MM.1S (cell line): ENCODE measurements around the gene IZUMO3.

Source experiments
- EZH2 ChIP-seq: fragments of 300-600 bp; sonication (generic); optimal IDR thresholded peaks from 2 replicates; pipeline ENCODE3; 2017; ENCODE audit warnings: low read depth, mild to moderate bottlenecking, antibody characterized with exemption, low read length, mixed read lengths
- EZH2phosphoT487 ChIP-seq: fragments of 300-600 bp; sonication (generic); IDR thresholded peaks from 2 replicates; pipeline ENCODE4 v1.6.1; 2018; ENCODE audit warnings: antibody characterized with exemption, low read length
- TF ChIP-seq, protein P1 (sequence below): fragments of 300-600 bp; sonication (generic); IDR thresholded peaks from 2 replicates; pipeline ENCODE4 v1.5.1; 2016; ENCODE audit warnings: antibody characterized with exemption, low read length, mixed read lengths

DNA sequence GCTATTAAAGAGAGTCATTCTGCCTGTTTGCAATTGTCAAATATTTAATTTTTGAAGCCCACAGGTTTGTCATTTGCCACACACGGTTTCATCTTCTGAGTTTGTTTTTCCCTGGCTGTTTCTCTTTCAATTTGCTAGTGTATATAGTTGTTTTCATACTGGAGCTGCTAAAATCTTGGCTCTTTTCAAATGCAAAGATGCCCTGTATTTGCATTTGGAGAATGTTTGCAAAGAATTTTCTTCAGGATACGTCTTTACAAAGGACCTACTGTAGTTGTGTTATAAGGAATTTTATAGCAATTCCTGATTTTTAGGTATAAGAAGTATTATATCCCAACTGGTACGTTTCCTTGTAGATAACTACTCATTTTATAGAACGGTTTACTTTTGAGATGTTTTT is 48.0 kb downstream of the IZUMO3 start:
- TF ChIP-seq, protein P1, sequence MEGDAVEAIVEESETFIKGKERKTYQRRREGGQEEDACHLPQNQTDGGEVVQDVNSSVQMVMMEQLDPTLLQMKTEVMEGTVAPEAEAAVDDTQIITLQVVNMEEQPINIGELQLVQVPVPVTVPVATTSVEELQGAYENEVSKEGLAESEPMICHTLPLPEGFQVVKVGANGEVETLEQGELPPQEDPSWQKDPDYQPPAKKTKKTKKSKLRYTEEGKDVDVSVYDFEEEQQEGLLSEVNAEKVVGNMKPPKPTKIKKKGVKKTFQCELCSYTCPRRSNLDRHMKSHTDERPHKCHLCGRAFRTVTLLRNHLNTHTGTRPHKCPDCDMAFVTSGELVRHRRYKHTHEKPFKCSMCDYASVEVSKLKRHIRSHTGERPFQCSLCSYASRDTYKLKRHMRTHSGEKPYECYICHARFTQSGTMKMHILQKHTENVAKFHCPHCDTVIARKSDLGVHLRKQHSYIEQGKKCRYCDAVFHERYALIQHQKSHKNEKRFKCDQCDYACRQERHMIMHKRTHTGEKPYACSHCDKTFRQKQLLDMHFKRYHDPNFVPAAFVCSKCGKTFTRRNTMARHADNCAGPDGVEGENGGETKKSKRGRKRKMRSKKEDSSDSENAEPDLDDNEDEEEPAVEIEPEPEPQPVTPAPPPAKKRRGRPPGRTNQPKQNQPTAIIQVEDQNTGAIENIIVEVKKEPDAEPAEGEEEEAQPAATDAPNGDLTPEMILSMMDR: no peak
- TF ChIP-seq EZH2 (no peak), EZH2phosphoT487 (no peak)
